Measurements from ENCODE around the gene ARRDC1.

The ARRDC1 gene

DNA sequence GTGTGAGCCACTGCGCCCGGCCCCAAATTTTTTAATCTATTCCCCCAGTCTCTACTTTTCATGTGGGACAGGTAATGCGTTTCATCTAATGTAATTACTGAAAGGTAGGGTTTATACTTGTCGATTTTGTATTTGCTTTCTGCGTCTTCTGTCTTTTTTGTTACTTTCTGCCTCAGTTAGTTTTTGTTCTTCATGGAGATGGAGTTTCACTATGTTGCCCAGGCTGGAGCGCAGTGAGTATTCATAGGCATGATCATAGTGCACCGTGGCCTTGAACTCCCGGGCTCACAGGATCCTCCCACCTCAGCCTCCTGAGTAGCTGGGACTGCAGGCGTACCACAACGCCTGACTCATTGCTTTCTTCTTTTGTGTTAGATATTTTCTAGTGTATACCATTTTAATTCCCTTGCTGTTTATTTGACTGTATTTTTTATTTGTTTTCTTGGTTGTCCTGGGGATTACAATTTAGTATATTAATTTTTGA is 36.7 kb downstream of the ARRDC1 start:
- DNase-seq, result no peak

DNA sequence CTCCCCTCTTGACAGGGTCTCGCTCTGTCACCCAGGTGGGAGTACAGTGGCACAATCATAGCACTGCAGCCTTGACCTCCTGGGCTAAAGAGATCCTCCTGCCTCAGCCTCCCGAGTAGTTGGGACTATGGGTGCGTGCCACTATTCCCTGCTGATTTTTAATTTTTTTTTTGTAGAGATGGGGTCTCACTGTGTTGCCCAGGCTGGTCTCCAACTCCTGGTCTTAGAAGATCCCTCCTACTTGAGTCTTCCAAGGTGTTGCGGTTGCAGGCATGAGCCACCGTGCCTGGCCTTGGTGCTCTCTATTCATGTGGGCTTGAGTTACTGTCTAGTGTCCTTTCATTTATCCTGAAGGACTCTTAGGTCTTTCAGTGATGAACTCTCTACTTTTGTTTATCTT is 37.4 kb downstream of the ARRDC1 start:
- DNase-seq, result no peak

DNA sequence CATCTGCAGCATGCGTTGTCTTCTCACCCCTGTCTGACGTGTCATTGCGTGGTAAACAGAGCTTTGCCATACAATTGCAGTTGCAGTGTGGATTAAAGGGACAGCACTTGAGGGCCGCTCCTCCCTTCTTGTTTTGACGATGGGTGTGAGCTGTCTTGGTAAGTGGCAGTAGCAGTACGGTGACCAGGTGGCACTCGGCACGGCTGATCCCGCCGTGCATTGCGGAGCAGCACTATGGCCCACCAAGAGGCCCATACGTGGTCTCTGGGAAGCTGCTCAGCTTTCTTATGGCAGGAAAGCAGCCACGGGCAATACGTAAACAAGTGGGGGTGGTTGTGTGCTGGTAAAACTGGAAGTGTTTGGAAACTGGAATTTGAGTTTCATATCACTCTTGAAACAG is 38.4 kb downstream of the ARRDC1 start:
- no peak for DNase-seq

DNA sequence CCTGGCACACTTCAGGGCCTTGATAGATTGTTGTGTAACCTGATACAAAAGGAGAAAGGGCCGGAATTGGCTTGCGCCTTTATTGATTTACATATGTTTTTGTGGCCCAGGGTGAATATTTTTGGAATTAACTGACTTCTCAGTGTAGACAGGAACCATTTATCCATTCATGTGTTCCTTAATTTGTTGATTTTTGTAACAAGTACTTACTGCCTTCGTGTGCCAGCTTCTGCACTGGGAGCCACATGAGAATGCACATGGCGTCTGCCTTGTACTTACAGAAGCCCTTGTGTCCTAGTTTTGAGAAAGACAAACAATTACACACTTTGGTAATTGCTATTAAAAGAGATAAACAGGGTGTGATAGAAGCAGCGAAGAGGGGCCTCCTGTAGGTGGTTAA is 39.7 kb downstream of the ARRDC1 start:
- no peak for DNase-seq

DNA sequence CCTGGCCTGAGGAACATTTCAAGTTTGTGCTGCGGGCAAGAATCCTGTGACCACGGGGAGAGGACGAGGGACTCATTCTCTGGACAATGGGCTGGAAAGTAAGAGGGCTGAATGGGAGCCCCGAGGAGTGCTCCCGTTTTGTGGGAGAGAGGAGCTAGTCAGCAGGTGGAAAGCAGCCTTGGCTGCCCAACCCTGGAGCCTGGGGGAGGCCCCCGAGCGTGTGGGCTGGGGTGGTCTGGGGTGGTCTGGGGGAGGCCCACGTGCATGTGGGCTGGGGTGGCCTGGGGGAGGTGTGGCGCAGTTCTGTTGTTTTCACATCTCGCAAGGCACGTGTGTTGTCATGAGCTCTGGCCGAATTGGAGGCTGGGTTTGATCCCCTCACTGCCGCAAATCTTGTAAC is 40.9 kb downstream of the ARRDC1 start:
- no peak for DNase-seq

DNA sequence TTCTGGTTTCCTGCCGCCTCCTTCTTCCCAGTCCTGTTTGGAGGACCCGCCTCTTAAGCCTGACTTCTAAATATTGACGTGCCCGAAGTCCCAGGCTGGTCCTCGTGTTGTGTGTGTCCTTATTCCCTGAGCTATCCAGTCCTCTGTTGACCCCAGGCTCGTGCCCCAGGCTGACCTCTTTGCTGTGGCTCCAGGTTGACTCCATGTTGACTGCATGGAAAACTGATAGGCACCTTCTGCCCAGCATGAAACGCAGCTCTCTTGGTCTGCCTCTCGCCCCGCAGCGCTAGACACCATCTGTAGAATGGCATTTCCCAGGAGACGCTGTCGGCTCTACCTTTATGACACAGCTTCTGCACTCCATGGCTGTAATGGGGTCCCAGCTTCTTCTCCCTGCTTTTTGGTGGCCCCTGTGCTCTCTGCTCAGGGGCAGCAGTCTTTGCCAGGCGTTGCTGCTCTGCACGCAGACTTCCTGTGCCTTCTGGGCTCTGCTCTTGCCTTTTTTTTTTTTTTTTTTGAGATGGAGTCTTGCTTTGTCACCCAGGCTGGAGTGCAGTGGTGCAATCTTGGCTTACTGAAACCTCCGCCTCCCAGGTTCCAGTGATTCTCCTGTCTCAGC is 41.7 kb downstream of the ARRDC1 start:
- no peak for DNase-seq

DNA sequence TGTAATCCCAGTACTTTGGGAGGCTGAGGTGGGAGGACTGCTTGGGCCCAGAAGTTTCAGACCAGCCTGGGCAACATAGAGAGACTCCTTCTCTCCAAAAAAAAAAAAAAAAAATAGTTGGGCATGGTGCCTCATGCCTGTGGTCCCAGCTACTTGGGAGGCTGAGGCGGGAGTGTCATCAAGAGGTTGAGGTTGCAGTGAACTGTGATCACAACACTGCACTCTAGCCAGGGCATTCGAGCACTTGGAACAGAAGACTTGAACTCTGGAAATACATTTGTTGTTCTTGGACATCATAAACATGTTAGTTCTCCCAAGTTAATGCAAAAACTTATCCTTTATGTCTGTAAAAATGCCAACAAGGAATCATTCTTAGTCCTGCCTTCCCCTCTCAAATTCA is 42.9 kb downstream of the ARRDC1 start:
- no peak for DNase-seq

DNA sequence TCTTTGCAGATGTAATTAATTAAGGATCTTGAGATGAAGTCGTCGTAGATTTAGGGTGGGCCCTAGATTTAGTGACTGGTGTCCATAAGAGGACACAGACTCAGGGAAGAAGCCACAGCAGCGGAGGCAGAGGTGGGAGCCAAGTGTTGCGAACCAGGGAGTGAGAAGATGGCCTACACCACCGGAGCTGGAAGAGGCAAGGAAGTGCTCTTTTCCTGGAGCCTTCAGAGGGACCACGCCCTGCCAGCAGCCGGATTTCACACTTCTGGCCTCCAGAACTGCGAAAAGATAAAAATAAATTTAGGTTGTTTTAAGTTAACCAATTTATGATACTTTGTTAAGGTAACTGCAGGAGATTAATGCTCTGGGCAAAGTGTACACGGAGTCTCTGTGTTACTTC is 44.1 kb downstream of the ARRDC1 start:
- no peak for DNase-seq

DNA sequence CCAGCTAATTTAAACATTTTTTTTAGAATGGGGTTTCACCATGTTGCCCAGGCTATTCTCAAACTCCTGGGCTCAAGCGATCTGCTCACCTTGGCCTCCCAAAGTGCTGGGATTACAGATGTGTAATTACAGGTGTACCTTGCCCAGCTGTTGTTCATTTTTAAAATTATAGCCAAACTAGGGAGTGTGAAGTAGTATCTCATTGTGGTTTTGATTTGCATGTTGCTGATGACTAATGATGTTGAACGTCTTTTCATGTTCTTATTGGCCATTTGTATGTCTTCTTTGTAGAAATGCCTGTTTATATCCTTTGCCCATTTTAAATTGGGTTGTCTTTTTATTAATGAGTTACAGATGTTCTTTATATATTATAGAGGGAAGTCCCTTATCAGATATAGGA is 44.8 kb downstream of the ARRDC1 start:
- no peak for DNase-seq

DNA sequence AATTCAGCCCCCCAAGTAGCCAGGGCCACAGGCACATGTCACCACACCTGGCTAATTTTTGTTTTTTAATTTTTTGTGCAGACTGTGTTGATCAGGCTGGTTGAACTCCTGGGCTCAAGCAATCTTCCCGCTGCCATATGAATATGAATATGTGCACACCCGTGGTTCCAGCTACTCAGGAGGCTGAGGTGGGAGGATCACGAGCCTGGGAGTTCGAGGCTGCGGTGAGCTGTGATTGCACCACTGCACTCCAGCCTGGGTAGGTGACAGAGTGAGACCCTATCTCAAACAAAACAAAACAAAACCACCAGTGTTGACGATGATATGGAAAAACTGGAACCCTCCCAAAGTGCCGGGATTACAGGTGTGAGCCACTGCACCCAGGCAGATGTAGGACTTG is 45.3 kb downstream of the ARRDC1 start:
- DNase-seq, result no peak

DNA sequence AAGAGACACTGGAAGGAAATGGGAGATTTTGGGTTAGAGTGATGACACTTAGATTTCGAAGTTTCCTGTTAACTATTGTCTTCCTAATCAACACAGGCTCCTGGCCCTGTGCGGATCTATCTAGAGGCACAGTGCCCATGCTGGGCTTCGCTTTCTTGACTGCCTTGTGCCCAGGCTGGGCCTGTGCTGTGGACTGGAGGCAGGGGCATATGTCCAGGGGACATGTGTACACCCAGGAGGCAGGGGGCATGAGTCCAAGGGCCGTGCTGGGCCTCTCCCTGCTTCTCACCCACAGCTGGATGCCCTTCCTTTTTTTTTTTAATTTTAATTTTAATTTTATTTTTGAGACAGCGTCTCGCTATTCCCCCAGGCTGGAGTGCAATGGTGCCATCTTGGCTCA is 50.9 kb downstream of the ARRDC1 start:
- no peak for DNase-seq

DNA sequence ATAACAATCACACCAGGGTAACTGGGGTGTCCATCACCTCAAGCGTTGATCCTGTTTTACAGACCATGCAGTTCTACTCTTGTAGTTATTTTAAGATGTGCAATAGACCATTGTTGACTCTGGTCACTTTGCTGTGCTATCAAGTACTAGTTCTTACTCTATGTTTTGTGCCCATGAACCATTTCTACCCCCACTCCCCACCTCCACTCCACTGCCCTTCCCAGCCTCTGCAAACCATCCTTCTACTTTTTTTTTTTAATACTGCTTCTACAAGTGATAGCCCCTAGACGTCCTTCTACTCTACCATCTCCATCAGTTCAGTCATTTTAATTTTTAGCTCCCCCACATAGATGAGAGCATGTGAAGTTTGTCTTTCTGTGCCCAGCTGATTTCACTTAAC is 52.1 kb downstream of the ARRDC1 start:
- no peak for DNase-seq

DNA sequence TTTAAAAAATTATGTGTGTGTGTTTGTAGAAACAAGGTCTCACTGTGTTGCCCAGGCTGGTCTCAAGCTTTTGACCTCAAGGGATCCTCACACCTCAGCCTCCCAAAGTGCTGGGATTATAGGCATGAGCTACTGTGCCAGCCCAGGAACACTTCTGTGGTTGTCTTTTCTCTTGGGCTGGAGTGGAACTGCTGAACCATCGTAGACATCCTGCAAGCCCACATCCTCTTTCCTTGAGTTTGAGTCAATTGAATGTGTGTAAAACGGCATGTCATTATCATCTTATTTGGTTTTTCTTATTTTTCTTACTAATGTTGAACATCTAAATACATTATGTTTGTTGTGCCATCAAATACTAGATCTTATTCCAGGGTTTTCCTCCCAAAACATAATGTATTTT is 53.3 kb downstream of the ARRDC1 start:
- no peak for DNase-seq

DNA sequence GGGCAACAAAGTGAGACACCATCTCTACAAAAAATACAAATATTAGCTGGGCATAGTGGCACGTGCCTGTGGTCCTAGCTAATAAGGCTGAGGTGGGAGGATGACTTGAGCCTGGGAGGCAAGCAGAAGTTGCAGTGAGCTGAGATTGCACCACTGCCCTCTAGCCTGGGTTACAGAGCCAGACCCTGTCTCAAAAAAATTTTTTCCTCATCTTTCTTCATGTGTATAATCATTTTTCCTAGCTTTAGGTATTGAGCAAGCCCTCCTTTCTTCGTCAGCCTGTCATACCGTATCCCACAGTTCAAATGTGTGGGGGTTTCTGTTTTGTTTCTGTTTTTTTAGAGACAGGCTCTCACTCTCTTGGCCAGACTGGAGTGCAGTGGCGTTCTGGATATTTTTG is 54.7 kb downstream of the ARRDC1 start:
- no peak for DNase-seq

DNA sequence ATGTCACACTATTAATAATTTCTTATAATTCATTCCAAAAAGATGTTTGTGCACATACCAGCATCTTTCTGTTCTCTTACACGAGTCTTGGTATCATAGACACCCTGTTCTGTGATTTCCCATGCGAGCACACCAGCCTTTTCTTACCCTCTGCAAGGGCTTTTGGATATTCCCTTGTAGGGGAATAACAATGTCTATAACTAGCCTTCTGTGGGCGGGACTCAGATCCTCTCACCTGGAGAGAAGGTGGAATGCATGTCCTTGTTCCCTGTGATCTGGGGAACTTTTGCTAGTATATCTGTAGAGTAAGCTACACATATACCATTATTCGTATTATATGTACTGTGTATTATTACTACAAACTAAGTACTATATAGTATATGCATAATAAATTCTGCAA is 58.1 kb downstream of the ARRDC1 start:
- no peak for DNase-seq

DNA sequence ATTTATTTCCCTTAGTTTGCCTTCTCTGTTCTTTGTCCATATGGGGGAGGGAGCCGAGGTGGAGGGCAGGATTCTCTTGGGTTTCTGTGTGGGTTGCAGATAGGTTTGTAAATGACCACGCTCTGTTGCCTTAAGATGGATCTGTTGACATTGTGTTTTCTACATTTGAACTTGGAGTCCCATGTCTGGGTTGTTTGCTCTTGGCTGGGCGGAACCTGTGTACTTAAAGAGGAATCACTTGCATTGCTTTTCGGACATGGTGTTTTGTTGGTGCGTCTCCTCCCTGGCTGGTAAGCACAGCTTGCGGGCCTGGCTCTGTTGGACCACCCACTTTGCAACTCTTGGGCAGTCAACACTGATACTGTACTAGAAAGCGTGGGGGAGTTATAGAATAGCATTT is 59.2 kb downstream of the ARRDC1 start:
- DNase-seq, result no peak

Measured in activated naive CD4-positive, alpha-beta T cell treated with anti-CD3 and anti-CD28 coated beads, Interleukin-2, amount 50 U/mL, for 16 hours (primary cell).